Measurements from ENCODE around the gene ALG3.

ALG3 gene

DNA sequence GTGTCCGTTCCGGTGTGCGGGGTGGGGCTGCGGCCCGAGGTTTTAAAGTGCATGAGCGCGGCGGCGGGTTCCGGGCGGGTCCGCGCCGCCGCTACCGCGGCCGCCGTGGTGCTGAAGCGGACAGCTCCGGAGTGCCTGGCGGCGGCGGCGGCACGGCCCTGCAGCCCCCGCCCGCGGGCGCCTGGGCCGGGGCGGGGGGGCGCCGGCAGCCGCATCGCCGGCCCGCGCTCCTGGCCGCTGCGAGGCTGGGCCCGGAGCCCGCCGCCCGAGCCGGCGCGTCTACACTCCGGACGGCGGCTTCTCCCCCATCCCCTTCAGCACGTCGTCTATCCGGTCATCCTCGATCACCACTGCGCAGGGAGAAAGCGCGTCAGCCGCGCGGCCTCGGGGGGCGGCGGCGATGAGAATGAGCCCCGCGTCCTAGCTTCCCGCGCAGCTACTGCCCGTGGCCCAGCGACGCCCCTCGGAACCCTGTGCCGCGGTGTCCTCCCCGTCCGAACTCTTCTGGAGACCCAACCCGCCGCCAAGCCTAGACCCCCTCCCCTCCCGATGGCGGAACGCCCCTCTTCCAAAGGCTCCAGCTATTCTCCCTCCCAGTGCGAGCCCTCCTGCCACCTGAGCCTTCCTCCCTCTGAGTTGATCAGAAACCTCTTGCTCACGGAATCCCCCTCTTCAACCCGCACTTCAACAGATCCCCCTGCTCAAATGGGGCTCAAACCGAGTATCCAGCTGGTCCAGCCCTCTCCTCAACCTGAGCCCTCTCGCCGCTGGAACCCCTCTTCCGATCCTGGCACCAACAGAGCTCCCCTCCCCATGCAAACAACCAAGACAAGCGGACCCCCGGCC, 11.3 kb upstream of the ALG3 start:
- DNase-seq: peak in 1 of 2 experiments; percentile 52

GRCh38 chr3:184259396-184259877, 10.7 kb upstream of the ALG3 start:
- DNase-seq: no peak

DNA sequence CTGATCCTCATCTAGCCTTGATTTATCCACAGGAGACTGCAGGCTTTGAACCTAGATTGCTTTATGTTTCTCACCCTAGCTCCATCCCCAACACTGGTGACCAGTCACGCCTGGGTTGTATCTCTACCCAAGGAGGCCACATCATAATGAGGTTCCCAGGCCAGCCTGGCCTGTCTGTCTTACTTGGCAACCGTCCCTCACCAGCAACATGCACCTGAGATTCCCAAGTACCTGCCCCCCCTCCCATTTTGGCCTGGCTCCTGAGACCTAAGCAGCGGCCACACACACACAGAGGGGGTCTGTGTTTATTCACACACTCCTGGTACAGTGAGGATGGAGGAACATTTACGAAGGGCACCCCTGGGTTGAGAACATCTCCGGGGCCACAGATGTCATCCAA, 10.2 kb upstream of the ALG3 start:
- DNase-seq: no peak

GRCh38 chr3:184257083-184257915, 8.5 kb upstream of the ALG3 start:
- DNase-seq: no peak

DNA sequence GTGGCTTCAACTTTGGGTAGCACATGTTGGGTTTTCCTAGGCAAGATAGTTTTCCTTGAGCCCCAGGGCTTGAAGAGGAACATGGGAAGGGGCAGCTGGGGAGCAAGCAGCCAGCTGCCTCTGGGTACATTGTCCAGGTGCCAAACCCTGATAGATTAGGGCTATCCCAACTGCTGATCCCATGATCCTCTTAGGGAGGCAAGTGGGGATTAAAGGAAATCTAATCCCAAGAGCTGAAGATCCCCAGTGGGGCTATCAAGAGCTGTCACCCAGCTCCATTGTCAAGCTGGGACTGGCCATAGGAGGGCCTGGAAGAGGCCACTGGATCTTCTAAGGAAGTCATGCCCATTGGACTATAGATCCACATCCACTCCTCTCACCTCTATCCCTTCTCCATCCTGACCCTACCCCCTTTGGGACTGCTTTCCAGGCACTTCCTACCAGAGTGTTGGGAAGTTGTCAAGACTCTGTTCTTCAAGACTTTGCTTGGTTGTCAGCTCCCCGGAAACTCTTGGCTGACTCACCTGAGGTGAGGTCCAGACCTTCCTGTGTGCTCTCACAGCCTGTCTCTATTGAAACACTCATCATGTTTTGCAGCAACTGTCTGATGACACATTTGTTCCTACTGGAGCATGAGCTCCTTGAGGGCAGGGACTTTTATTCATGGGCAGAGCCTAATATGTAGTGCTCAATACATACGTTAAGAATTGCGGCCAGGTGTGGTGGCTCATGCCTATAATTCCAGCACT, 6.7 kb upstream of the ALG3 start:
- peak in 1 of 2 experiments; percentile 47 for DNase-seq

- DNase-seq: peak; percentile 83 to 86
Observed at GRCh38 chr3:184250167-184250828, 1.5 kb upstream of the ALG3 start.

DNA sequence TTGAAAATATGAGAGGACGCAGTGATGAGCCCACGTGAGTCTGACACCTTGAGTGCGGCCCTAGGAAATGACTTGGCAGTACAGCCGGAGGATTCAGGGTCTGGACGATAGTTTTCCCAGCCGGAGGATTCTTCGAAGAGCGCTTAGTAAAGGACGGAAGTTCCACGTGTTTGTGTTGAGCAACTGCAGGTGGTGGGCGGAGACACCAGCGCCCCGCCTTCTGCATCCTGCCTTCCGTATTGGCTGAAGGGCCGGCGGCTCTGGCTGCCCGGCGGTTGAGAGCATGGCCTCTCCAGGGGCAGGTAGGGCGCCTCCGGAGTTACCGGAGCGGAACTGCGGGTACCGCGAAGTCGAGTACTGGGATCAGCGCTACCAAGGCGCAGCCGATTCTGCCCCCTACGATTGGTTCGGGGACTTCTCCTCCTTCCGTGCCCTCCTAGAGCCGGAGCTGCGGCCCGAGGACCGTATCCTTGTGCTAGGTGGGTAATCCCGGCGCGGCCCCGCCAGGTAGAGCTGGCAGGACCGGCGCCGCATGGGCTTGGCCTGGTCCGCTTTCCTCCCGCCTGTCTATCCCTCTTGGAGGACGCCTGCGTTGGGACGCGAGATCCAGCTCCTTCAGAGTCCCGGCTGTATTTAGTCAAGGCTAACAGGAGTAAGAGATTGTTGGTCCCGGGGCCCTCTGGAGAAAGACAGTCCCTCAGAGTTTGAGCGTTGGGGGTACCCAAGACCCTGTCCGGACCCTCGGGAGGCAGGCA, 827 bp upstream of the ALG3 start, which contains the start of gene EEF1AKMT4:
Gene EEF1AKMT4, plus strand, starts transcription at position 261 of the 755 bp plus-strand sequence. Its CDS starts 23 bp downstream, at position 284.
- peak; percentile 90 to 96 for DNase-seq

DNA sequence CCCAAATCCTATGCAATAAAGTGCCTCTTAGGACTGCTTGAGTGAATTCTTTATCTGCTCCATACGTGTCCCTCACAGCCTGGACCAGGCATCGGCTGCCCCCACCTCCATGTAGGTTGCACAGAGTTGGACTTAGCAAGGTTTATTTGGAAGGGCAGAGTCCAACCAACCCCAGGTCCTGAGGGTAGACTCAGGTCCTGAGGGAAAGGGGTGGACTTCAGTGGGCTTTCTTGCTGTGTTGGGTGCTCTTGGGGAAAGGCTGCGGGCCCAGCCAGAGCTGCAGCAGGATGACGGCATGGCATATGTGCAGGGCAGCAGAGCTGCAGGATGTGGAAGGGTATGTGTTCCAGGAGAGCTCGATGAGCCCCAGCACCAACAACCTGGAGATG, 6.5 kb downstream of the ALG3 start:
- DNase-seq: no peak

- no peak for DNase-seq
Observed at GRCh38 chr3:184241447-184242296, 7.1 kb downstream of the ALG3 start.

GRCh38 chr3:184241141-184241446, 7.7 kb downstream of the ALG3 start:
- DNase-seq: no peak

- DNase-seq: no peak
Observed at GRCh38 chr3:184240384-184241140, 8.2 kb downstream of the ALG3 start.

DNA sequence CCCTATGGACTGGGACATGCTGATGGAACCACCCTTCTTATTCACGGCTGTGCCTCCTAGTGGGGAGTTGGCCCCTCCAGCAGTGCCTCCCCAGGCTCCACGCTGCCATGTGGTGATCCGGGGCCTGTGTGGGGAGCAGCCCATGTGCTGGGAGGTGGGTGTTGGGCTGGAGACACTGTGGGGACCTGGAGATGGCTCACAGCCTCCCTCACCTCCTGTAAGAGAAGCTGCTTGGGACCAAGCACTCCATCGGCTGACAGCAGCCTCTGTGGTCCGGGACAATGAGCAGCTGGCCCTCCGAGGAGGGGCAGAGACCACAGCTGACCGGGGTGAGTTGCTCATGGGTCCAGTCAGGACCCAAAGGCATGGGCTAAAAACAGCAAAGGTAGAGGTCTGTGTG, 9.1 kb downstream of the ALG3 start:
- DNase-seq: no peak

DNA sequence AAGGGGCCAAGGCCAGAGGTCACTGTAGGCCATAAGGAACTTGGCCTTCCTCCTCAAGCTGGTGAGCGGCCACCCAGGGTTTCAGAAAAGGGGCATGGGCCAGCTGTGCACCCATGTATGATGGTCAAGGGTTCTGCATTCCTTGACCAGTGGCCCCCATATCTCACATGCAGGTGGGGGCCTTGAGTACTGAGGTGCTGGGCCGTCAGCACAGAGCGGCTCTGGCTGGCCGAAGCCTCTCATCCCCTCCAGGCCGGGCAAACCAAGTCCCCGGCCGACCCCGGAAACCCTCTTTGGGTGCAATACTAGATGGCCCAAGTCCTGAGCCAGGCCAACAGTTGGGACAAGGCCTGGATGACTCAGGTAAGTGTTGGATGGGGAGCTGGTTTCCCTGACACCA, 9.5 kb downstream of the ALG3 start:
- DNase-seq: no peak

DNA sequence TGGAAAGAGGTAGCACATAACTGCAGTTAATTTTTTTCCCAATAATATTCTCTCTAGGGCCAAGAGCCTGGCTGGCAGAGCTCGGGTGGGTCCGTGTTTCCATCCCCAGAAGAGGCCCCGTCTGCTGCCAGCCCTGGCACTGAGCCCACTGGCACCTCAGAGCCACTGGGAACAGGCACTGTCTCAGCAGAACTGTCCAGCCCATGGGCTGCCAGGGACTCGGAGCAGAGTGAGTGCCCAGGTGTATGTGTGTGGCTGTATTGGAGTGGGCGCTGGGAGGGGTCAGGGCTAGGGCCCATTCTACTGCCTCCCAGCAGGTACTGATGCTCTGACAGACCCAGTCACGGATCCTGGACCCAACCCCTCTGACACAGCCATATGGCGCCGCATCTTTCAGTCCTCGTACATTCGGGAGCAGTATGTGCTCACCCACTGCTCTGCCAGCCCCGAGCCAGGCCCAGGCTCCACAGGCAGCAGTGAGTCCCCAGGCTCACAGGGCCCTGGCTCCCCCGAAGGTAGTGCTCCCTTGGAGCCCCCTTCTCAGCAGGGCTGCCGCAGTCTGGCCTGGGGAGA, 10.4 kb downstream of the ALG3 start:
- DNase-seq: no peak

GRCh38 chr3:184237807-184238206, 11.0 kb downstream of the ALG3 start:
- DNase-seq: no peak

DNA sequence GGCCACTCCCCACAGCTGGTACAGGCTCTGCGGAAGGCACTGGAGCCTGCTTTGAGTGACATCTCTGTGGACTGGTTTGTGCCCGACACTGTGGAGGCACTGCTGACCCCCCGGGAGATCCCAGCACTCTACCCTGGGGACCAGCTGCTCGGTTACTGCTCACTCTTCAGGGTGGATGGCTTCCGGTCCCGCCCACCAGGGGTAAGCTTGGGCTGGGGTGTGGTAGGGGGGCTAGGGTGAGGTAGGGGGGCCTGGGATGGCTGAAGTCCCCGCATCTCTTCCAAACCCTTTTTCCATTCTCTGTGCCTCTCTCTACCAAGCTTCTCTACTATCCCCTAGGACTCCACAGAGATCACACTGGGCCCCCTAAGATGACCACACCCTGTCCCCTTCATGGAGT, 11.6 kb downstream of the ALG3 start:
- no peak for DNase-seq

GRCh38 chr3:184236636-184237035, 12.1 kb downstream of the ALG3 start:
- no peak for DNase-seq

GRCh38 chr3:184236033-184236410, 12.7 kb downstream of the ALG3 start:
- DNase-seq: no peak

- no peak for DNase-seq
Observed at GRCh38 chr3:184235381-184236032, 13.3 kb downstream of the ALG3 start.

All from stimulated activated CD4-positive, alpha-beta T cell treated with anti-CD3 and anti-CD28 coated beads, Interleukin-4, amount 100 ng/mL, for 4 hours (primary cell).